ENCODE data around the gene AOPEP. TPM values are rescaled to one million over a fixed set of nuclear protein-coding genes. Genes with fewer than 3 reads are reported as not detected.

Gene AOPEP
- polyA plus RNA-seq, 1 donor from 2014 or later = 10.0 TPM

DNA sequence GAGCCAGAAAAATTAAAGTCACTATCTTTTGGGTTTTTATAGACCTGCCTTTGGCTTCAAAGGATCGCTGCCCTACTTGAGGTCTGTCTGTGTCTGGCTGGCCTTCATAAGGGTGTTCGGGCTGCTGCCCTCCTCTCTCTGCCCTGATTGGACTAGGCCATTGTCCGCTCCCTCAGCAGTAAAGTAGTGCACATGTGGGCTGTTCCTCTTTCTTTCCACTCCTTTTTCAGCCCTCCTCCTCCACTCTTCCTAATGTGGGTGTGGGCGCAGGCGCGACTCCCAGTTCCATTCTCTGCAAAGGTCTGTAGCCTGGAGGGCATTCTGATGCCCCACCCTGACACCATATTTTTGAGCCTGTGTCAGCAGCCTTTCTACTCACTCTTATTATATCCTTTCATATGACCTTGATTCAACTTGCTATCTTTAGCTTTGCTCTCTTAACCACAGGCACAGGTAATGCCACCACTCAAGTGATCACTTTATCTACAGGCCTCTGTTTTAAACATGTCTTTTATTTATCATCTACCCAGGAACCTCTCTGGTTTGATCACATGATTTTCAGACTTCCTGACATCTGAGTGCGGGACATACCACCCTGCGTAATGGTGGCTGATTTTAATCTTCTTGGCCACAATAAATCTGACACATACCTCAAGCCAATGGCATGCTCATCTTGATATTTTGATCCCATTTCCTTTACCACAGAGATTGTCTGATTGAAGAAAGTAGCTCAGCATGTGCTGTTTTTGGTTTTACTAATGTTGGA, 144.5 kb downstream of the AOPEP start:
- Histone ChIP-seq H3K9me3 (ENCODE audit: low read length) (no peaks in the 10 kb centered on the region), H3K79me2 (replicated peaks; ENCODE audit: insufficient read depth, low read length) (no peaks in the 10 kb centered on the region), H3K4me3 (ENCODE audit: low read length) (no peak overlapping the region), H3K4me2 (ENCODE audit: low read length) (no peak overlapping the region), H3K36me3 (ENCODE audit: insufficient read depth, low read length) (no peaks in the 10 kb centered on the region), H2AFZ (ENCODE audit: low read depth, low read length) (no peak overlapping the region), H3F3A (ENCODE audit: insufficient read depth, low read length, poor library complexity, severe bottlenecking) (no peaks in the 10 kb centered on the region), H3K27ac (ENCODE audit: low read length) (no peak overlapping the region), H3K9me2 (ENCODE audit: insufficient read depth, low read length) (no peaks in the 10 kb centered on the region), H3K9ac (ENCODE audit: low read length) (no peak overlapping the region), H3K27me3 (ENCODE audit: insufficient read depth, low read depth, low read length) (no peaks in the 10 kb centered on the region), H4K20me1 (ENCODE audit: insufficient read depth) (no peaks in the 10 kb centered on the region)
- TF ChIP-seq EP300 (conservative IDR thresholded peaks at IDR 0.05; ENCODE audit: poor library complexity, severe bottlenecking) (no peak), SMC3 (conservative IDR thresholded peaks at IDR 0.05; ENCODE audit: poor library complexity) (no peak), MXI1 (conservative IDR thresholded peaks at IDR 0.05; ENCODE audit: poor library complexity, severe bottlenecking) (no peak), EZH2 (IDR thresholded peaks at IDR 0.05; ENCODE audit: borderline replicate concordance, insufficient read depth, low read length, poor library complexity, severe bottlenecking) (no peak), TAF1 (IDR thresholded peaks at IDR 0.05; ENCODE audit: low read depth) (no peak), POLR2AphosphoS5 (IDR thresholded peaks at IDR 0.05) (no peak), RAD21 (conservative IDR thresholded peaks at IDR 0.05) (no peak)
- TF ChIP-seq, protein P1, sequence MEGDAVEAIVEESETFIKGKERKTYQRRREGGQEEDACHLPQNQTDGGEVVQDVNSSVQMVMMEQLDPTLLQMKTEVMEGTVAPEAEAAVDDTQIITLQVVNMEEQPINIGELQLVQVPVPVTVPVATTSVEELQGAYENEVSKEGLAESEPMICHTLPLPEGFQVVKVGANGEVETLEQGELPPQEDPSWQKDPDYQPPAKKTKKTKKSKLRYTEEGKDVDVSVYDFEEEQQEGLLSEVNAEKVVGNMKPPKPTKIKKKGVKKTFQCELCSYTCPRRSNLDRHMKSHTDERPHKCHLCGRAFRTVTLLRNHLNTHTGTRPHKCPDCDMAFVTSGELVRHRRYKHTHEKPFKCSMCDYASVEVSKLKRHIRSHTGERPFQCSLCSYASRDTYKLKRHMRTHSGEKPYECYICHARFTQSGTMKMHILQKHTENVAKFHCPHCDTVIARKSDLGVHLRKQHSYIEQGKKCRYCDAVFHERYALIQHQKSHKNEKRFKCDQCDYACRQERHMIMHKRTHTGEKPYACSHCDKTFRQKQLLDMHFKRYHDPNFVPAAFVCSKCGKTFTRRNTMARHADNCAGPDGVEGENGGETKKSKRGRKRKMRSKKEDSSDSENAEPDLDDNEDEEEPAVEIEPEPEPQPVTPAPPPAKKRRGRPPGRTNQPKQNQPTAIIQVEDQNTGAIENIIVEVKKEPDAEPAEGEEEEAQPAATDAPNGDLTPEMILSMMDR (IDR thresholded peaks at IDR 0.05; ENCODE audit: poor library complexity, severe bottlenecking) = no peak
- TF ChIP-seq, protein P2, sequence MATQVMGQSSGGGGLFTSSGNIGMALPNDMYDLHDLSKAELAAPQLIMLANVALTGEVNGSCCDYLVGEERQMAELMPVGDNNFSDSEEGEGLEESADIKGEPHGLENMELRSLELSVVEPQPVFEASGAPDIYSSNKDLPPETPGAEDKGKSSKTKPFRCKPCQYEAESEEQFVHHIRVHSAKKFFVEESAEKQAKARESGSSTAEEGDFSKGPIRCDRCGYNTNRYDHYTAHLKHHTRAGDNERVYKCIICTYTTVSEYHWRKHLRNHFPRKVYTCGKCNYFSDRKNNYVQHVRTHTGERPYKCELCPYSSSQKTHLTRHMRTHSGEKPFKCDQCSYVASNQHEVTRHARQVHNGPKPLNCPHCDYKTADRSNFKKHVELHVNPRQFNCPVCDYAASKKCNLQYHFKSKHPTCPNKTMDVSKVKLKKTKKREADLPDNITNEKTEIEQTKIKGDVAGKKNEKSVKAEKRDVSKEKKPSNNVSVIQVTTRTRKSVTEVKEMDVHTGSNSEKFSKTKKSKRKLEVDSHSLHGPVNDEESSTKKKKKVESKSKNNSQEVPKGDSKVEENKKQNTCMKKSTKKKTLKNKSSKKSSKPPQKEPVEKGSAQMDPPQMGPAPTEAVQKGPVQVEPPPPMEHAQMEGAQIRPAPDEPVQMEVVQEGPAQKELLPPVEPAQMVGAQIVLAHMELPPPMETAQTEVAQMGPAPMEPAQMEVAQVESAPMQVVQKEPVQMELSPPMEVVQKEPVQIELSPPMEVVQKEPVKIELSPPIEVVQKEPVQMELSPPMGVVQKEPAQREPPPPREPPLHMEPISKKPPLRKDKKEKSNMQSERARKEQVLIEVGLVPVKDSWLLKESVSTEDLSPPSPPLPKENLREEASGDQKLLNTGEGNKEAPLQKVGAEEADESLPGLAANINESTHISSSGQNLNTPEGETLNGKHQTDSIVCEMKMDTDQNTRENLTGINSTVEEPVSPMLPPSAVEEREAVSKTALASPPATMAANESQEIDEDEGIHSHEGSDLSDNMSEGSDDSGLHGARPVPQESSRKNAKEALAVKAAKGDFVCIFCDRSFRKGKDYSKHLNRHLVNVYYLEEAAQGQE (IDR thresholded peaks at IDR 0.05; ENCODE audit: borderline replicate concordance) = no peak

DNA sequence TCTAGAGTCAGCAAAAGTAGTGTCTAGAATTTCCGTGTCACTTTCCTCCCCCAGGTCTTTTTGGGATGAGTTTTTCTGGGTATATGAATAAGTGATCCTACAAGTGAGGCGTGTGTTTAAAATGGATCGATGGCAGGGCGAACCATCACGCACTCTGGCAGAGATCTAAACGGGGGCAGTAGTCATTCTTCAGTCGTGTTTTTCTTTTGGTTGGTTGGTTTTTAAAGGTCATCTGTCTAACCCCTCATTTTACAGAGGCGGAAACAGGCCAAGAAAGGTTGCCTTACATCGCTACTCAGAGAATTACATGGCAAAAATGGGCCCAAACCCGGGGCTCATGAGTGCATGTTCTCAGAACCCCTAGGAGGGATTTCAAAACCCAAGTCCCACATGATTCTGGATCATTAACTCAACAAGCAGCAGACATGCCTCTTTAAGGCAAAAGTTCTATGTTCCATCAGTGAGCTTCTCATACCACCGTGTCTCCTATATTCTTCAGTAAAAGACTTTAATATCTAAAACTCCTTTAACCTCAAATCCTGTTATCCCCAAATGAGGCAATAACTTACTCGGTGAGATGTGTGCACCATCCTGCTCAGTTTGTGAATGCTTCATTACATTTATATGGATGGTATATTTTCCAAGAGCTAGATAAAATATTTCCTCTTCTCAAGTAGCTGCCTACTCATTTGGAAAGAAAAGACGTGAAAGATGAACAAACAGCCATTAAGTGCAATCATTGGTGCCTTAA, 145.8 kb downstream of the AOPEP start:
- no peaks in the 10 kb centered on the region for H3F3A ChIP-seq (ENCODE audit: insufficient read depth, low read length, poor library complexity, severe bottlenecking)
- TF ChIP-seq, protein P1 (IDR thresholded peaks at IDR 0.05; ENCODE audit: poor library complexity, severe bottlenecking) = no peak
- TF ChIP-seq EZH2 (IDR thresholded peaks at IDR 0.05; ENCODE audit: borderline replicate concordance, insufficient read depth, low read length, poor library complexity, severe bottlenecking) = no peak
- no peak for TF ChIP-seq POLR2AphosphoS5 (IDR thresholded peaks at IDR 0.05)
- TF ChIP-seq SMC3 (conservative IDR thresholded peaks at IDR 0.05; ENCODE audit: poor library complexity) = no peak
- no peak for TF ChIP-seq TAF1 (IDR thresholded peaks at IDR 0.05; ENCODE audit: low read depth)
- no peak for TF ChIP-seq EP300 (conservative IDR thresholded peaks at IDR 0.05; ENCODE audit: poor library complexity, severe bottlenecking)
- TF ChIP-seq RAD21 (conservative IDR thresholded peaks at IDR 0.05) = no peak
- no peak for TF ChIP-seq MXI1 (conservative IDR thresholded peaks at IDR 0.05; ENCODE audit: poor library complexity, severe bottlenecking)
- TF ChIP-seq, protein P2 (IDR thresholded peaks at IDR 0.05; ENCODE audit: borderline replicate concordance) = no peak
- H2AFZ ChIP-seq (ENCODE audit: low read depth, low read length) = no peak overlapping the region
- no peak overlapping the region for H3K4me3 ChIP-seq (ENCODE audit: low read length)
- H3K9me2 ChIP-seq (ENCODE audit: insufficient read depth, low read length) = no peaks in the 10 kb centered on the region
- H3K9ac ChIP-seq (ENCODE audit: low read length) = no peak overlapping the region
- H3K27me3 ChIP-seq (ENCODE audit: insufficient read depth, low read depth, low read length) = no peaks in the 10 kb centered on the region
- no peak overlapping the region for H3K4me2 ChIP-seq (ENCODE audit: low read length)
- H4K20me1 ChIP-seq (ENCODE audit: insufficient read depth) = no peaks in the 10 kb centered on the region
- H3K79me2 ChIP-seq (replicated peaks; ENCODE audit: insufficient read depth, low read length) = no peaks in the 10 kb centered on the region
- H3K9me3 ChIP-seq (ENCODE audit: low read length) = no peaks in the 10 kb centered on the region
- H3K36me3 ChIP-seq (ENCODE audit: insufficient read depth, low read length) = no peaks in the 10 kb centered on the region
- no peak overlapping the region for H3K27ac ChIP-seq (ENCODE audit: low read length)
